ENCODE results near the gene SYNE3. TPM values are rescaled to one million over a fixed set of nuclear protein-coding genes. Genes with fewer than 3 reads are reported as not detected.

SYNE3 gene
- total and polyA plus RNA-seq, 2 of the 8 experiments (the other 6 are each of a cell fraction or from before 2014, with no cell fraction given), result under 0.01 TPM; not detected in 1

- no peak for TF ChIP-seq RBBP5 (IDR thresholded peaks at IDR 0.05; ENCODE audit: borderline replicate concordance, low read depth, low read length)
- no peak for TF ChIP-seq TBP (IDR thresholded peaks at IDR 0.05; ENCODE audit: low read depth, low read length)
- no peak for TF ChIP-seq EP300 (IDR thresholded peaks at IDR 0.05; ENCODE audit: borderline replicate concordance in 1 of 2, low read depth in 2 of 2, low read length in 2 of 2)
- no peak for TF ChIP-seq KDM4A (IDR thresholded peaks at IDR 0.05; ENCODE audit: low read depth, low read length, severe bottlenecking)
- no peak for TF ChIP-seq SP1 (IDR thresholded peaks at IDR 0.05; ENCODE audit: low read depth, low read length)
- TF ChIP-seq SAP30 (IDR thresholded peaks at IDR 0.05; ENCODE audit: insufficient read depth, insufficient replicate concordance, low read length), result no peak
- TF ChIP-seq POLR2AphosphoS5 (IDR thresholded peaks at IDR 0.05; ENCODE audit: low read depth, low read length), result no peak
- no peak for TF ChIP-seq TCF12 (IDR thresholded peaks at IDR 0.05; ENCODE audit: low read depth, low read length)
- TF ChIP-seq FOSL1 (IDR thresholded peaks at IDR 0.05; ENCODE audit: insufficient read depth, low read depth, low read length), result no peak
- no peak for TF ChIP-seq JUND (IDR thresholded peaks at IDR 0.05; ENCODE audit: low read length)
- no peak for TF ChIP-seq TAF7 (optimal IDR thresholded peaks at IDR 0.05; ENCODE audit: borderline replicate concordance, low read depth, low read length)
- no peak for TF ChIP-seq SUZ12 (IDR thresholded peaks at IDR 0.05; ENCODE audit: low read length)
- TF ChIP-seq RNF2 (IDR thresholded peaks at IDR 0.05; ENCODE audit: borderline replicate concordance, low read depth, low read length, missing control alignments, poor library complexity, severe bottlenecking), result no peak
Observed at GRCh38 chr14:95516554-95517181, at the start of gene SYNE3 (continued).

Measured in H1 (cell line).